ENCODE data around the gene BRD7.

Gene BRD7

DNA sequence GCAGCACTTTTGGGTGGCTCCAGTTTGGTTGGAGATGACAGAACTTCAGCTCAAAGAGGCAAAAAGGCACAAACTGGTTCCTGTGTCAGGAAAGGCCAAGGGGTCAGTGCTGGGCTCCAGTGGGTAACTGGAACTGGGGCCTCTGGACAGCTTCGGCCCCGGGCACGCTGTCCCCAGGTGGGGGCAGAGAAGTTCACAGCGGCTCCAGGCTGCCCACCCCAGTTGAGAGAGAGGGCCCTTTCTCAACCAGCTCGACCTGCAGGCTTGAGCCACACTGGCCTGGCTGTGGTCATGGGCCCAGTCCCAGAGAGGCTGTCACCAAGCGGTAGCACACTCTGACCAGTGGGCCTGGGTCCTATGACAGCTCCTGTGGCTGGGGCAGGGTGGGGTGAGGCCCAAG is 77.9 kb downstream of the BRD7 start:
- TF ChIP-seq, protein P1, sequence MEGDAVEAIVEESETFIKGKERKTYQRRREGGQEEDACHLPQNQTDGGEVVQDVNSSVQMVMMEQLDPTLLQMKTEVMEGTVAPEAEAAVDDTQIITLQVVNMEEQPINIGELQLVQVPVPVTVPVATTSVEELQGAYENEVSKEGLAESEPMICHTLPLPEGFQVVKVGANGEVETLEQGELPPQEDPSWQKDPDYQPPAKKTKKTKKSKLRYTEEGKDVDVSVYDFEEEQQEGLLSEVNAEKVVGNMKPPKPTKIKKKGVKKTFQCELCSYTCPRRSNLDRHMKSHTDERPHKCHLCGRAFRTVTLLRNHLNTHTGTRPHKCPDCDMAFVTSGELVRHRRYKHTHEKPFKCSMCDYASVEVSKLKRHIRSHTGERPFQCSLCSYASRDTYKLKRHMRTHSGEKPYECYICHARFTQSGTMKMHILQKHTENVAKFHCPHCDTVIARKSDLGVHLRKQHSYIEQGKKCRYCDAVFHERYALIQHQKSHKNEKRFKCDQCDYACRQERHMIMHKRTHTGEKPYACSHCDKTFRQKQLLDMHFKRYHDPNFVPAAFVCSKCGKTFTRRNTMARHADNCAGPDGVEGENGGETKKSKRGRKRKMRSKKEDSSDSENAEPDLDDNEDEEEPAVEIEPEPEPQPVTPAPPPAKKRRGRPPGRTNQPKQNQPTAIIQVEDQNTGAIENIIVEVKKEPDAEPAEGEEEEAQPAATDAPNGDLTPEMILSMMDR (IDR thresholded peaks at IDR 0.05; ENCODE audit: extremely low read depth, missing control alignments), result no peak
- no peak for DNase-seq (ENCODE audit: low spot score)

DNA sequence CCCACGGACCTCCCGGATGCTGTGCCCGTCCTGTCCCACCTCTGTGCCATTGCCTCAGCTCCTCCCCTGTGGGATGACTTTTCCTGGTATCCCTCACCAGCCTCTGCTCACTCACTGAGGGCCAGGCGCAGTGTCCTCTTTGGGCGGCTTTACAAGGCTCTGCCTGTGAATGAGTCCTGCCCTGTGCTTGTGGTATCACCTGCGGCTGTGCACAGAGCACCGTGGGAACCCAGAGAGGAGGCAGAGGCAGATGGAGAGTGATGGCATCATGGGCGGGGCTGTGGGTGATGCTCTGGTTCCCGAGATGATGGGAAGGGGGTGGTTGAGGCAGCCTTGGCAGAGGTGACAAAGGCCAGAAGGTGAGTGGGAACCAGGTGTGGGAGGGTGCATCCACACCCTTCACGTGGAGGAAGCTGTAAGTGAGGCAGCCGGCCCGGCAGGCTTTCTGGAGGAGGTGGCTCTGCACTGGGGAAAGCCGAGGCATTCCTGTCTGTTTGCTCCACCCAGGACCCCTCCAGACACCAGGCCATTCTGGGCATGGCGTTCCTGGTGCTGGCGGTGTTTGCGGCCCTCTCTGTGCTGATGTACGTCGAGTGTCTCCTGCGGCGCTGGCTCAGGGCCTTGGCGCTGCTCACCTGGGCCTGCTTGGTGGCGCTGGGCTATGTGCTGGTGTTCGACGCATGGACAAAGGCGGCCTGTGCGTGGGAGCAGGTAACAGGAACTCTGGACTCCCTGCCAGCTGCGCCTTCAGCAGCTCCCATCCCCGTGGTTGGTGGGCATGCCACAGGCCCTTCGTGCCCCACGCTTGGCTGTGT is 78.6 kb downstream of the BRD7 start:
- DNase-seq (ENCODE audit: low spot score), result no peak
- TF ChIP-seq, protein P1 (IDR thresholded peaks at IDR 0.05; ENCODE audit: extremely low read depth, missing control alignments), result no peak

DNA sequence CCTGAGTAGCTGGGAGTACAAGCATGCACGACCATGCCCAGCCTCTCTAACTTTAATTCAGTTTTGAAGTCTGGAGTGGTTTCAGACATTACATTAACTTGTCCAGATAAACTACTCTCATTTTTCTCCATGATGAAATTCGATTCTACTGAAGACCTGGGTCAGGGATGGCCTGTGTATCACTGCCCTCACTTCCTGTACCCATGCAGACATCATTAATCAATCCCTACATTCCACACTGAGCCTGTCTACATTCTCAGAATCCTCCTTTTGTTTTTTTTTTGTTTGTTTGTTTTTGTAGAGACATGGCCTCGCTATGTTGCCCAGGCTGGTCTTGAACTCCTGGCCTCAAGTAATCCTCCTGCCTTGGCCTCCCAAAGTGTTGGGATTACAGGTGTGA is 79.9 kb downstream of the BRD7 start:
- DNase-seq (ENCODE audit: low spot score), result no peak
- TF ChIP-seq, protein P1 (IDR thresholded peaks at IDR 0.05; ENCODE audit: extremely low read depth, missing control alignments), result no peak

DNA sequence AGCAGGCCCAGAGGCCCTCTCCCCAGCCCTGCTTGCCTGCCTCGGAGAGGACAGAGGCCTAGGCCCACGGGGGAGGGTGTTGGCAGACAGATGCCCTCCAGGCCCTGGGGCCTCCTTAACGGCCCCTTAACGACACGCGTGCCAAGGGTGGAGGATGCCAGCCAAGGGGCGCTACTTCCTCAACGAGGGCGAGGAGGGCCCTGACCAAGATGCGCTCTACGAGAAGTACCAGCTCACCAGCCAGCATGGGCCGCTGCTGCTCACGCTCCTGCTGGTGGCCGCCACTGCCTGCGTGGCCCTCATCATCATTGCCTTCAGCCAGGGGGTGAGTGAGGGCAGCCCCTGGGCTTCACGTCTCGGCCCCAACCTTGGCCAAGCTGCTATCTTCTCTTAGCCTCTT is 80.8 kb downstream of the BRD7 start:
- TF ChIP-seq, protein P1 (IDR thresholded peaks at IDR 0.05; ENCODE audit: extremely low read depth, missing control alignments), result no peak
- no peak for DNase-seq (ENCODE audit: low spot score)

DNA sequence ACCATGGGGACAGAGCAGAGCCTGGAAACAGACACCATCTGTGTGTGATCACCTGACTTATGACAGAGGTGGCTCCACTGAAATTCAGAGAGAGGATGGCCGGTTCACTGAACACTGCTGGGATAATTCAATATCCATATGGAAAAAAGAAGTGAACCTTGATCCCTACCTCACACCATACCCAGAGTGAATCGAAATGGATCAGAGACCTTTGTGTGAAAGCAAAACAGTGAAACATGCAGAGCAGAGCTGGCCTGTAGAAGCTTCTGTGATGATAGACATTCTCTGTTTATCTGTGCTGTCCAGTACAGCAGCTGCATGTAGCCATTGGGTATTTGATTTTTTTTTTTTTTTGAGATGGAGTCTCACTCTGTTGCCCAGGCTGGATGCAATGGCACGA is 82.1 kb downstream of the BRD7 start:
- TF ChIP-seq, protein P1 (IDR thresholded peaks at IDR 0.05; ENCODE audit: extremely low read depth, missing control alignments), result no peak
- DNase-seq (ENCODE audit: low spot score), result no peak

DNA sequence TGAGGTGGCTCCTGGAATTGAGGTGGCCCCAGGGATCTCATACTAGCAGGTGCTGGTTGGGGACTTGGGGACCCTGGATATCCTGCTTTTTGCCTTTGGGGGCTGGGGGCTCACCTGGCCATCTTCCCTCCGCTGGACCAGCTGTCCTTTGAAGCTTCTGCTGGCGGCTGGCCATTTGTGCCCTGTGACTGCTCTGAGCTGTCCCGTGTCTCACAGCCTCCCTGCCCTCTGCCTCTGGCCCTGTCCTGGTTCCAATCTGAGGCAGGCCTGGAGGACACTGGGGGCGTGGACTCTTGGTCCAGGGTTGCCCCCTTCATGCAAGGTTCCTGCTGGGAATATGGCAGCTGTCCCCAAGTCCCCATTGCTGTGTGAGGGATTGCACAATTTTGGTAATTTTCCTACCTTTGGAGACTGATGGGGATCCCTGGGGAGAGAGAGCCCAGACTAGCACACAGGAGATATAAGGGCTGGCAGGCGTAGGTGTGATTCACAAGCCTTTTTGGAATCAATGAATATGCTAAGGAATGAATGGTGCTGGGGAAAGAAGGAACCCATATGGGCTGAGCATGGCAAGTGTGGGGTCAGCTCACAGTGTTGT is 83.3 kb downstream of the BRD7 start:
- TF ChIP-seq, protein P1 (IDR thresholded peaks at IDR 0.05; ENCODE audit: extremely low read depth, missing control alignments), result no peak
- no peak for DNase-seq (ENCODE audit: low spot score)

DNA sequence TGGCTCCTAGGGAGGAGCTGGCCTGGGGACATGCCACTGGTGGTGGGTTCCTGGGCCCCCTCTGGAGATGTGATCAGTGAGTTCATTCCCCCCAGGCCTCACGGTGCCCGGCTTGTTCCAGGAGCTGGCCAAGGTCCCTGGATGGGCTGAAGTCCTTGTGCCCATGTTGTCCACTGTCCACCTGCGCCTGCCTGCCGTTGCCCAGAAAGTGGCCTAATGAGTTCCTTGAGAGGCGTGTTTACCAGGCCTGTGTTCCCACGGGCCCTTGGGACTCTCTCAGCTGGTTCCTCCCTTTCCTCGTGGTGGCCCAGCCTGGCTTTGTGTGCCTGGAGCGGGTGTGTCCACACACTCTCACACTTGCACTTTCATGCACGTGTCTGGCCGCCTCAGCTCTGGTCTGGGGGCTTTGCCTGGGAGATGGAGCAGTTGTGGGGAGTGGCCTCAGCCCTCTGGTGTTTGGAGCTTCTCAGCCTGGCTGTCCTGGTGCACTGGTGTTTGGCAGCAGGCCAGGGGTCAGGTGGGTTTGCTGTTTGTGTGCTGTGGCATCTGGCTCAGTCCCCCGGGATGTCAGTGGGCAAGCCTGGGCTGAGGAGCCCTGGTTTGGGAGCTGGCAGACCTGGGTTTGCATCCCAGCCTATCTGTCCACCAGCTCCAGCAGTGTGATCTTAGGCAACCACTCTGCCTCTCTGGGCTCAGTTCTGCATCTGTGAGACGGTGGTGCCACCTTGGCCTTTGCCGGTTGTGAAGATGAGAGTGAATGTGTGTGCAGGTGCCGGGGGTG is 84.5 kb downstream of the BRD7 start:
- TF ChIP-seq, protein P1 (IDR thresholded peaks at IDR 0.05; ENCODE audit: extremely low read depth, missing control alignments), result no peak
- DNase-seq (ENCODE audit: low spot score), result no peak
